SK-N-SH treated with all-trans-retinoic acid at 6 μM for 48 hours (cell line): Measurements from ENCODE around the gene DENND1B.

Source experiments
- ARNTL ChIP-seq: fragments of 450-650 bp; formaldehyde crosslinking; IDR thresholded peaks from 2 replicates; pipeline ENCODE4 v1.5.0; 2020; ENCODE audit warnings: low read depth, mild to moderate bottlenecking, moderate library complexity, borderline replicate concordance
- BACH2 ChIP-seq: fragments of 250-450 bp; sonication (Bioruptor Pico); IDR thresholded peaks from 2 replicates; pipeline ENCODE4 v1.9.0; 2021; ENCODE audit warnings: mild to moderate bottlenecking, borderline replicate concordance
- CREB5 ChIP-seq: fragments of 250-450 bp; sonication (Bioruptor Pico); IDR thresholded peaks from 2 replicates; pipeline ENCODE4 v1.5.1; 2020; ENCODE audit warnings: low read depth, mild to moderate bottlenecking, moderate library complexity
- CSDC2 ChIP-seq: fragments of 250-450 bp; sonication (Bioruptor Pico); IDR thresholded peaks from 2 replicates; pipeline ENCODE4 v1.5.0; 2020; ENCODE audit warnings: mild to moderate bottlenecking, moderate library complexity
- ESRRG ChIP-seq: fragments of 250-450 bp; sonication (Bioruptor Pico); IDR thresholded peaks from 2 replicates; pipeline ENCODE4 v1.6.1; 2021; ENCODE audit warnings: mild to moderate bottlenecking
- PATZ1 ChIP-seq: fragments of 250-450 bp; sonication (Bioruptor Pico); IDR thresholded peaks from 2 replicates; pipeline ENCODE4 v1.8.0; 2020; ENCODE audit warnings: mild to moderate bottlenecking, moderate library complexity, borderline replicate concordance
- PPARA ChIP-seq: fragments of 250-450 bp; sonication (Bioruptor Pico); IDR thresholded peaks from 2 replicates; pipeline ENCODE4 v1.5.0; 2020; ENCODE audit warnings: mild to moderate bottlenecking, borderline replicate concordance
- RARB ChIP-seq: fragments of 250-450 bp; sonication (Bioruptor Pico); IDR thresholded peaks from 2 replicates; pipeline ENCODE4 v1.8.0; 2021; ENCODE audit warnings: mild to moderate bottlenecking, moderate library complexity
- TCF4 ChIP-seq: fragments of 250-450 bp; sonication (Bioruptor Pico); IDR thresholded peaks from 2 replicates; pipeline ENCODE4 v1.8.0; 2021; ENCODE audit warnings: mild to moderate bottlenecking, moderate library complexity, borderline replicate concordance
- TOX ChIP-seq: fragments of 250-450 bp; sonication (Bioruptor Pico); IDR thresholded peaks from 2 replicates; pipeline ENCODE4 v1.8.0; 2021; ENCODE audit warnings: mild to moderate bottlenecking, moderate library complexity, borderline replicate concordance
- ZFP3 ChIP-seq: fragments of 250-450 bp; sonication (Bioruptor Pico); IDR thresholded peaks from 2 replicates; pipeline ENCODE4 v1.5.0; 2020; ENCODE audit warnings: mild to moderate bottlenecking, moderate library complexity
- ZNF565 ChIP-seq: fragments of 450-650 bp; formaldehyde crosslinking; conservative IDR thresholded peaks from 2 replicates; pipeline ENCODE4 v1.5.0; 2020; ENCODE audit warnings: low read depth, mild to moderate bottlenecking, moderate library complexity
- ZNF70 ChIP-seq: fragments of 450-650 bp; formaldehyde crosslinking; IDR thresholded peaks from 2 replicates; pipeline ENCODE4 v1.5.0; 2020; ENCODE audit warnings: mild to moderate bottlenecking, moderate library complexity
- ZNF8 ChIP-seq: fragments of 450-650 bp; formaldehyde crosslinking; IDR thresholded peaks from 2 replicates; pipeline ENCODE4 v1.5.0; 2020; ENCODE audit warnings: mild to moderate bottlenecking, moderate library complexity

- no peak for TF ChIP-seq PATZ1 (CRISPR knock-in tag)
- no peak for TF ChIP-seq CREB5
- no peak for TF ChIP-seq ZNF70 (CRISPR knock-in tag)
- TF ChIP-seq ZFP3, result no peak
- TF ChIP-seq ESRRG (CRISPR knock-in tag), result no peak
- TF ChIP-seq TCF4 (CRISPR knock-in tag), result no peak
- TF ChIP-seq PPARA (CRISPR knock-in tag), result no peak
- no peak for TF ChIP-seq ARNTL (CRISPR knock-in tag)
- no peak for TF ChIP-seq RARB (CRISPR knock-in tag)
- TF ChIP-seq ZNF565 (CRISPR knock-in tag), result no peak
- no peak for TF ChIP-seq BACH2 (CRISPR knock-in tag)
- TF ChIP-seq CSDC2 (CRISPR knock-in tag), result no peak
- TF ChIP-seq TOX (CRISPR knock-in tag), result no peak
- TF ChIP-seq ZNF8 (CRISPR knock-in tag), result no peak
These were observed 104.1 kb downstream of the DENND1B start for GRCh38 chr1:197671140-197671539.
